B cell (primary cell): ENCODE measurements around the gene CTDNEP1. TPM values are rescaled to one million over a fixed set of nuclear protein-coding genes. Genes with fewer than 3 reads are reported as not detected.

Experiments used
- ATAC-seq: fragments of 200-7000 bp; cut with Tn5 transposase; one replicate; pipeline ENCODE4 v1.10.0; 2021; ENCODE audit warnings: low read depth, mild to moderate bottlenecking, moderate number of reproducible peaks, moderate library complexity
- CTCF ChIA-PET: fragments of 350-600 bp; sonication (Branson Sonifier 250); formaldehyde crosslinking; loops from one replicate; lab custom pipeline; 2021; ENCODE audit warnings: antibody characterized with exemption, inconsistent platforms; lab: Charles Lee
- POLR2A ChIA-PET: fragments of 350-600 bp; sonication (Branson Sonifier 250); formaldehyde crosslinking; loops from one replicate; lab custom pipeline; 2021; ENCODE audit warnings: antibody characterized with exemption; lab: Charles Lee
- DNase-seq: peaks from one replicate; pipeline ENCODE4 v3.0.0; 2013
- H2AFZ ChIP-seq: 2 replicates; pipeline ENCODE4 v1.6.1; 2012; ENCODE audit warnings: mild to moderate bottlenecking, low read depth, low read length; ENCODE audit not compliant: insufficient read depth, poor library complexity, severe bottlenecking
- H3K27ac ChIP-seq, 2 donors: 1 replicate in 1 of 2; 2 replicates in 1 of 2; pipeline ENCODE4 v1.5.1; 2012 to 2013; ENCODE audit warnings: low read length in 2 of 2, mild to moderate bottlenecking in 2 of 2, moderate library complexity in 1 of 2
- H3K27me3 ChIP-seq, 4 experiments: fragments of 200-600 bp in 1 of 4; sonication (generic) in 1 of 4; replicated peaks in 1 of 4; 1 replicate in 2 of 4; 2 replicates in 2 of 4; pipeline versions ENCODE4 v1.6.1 to v1.7.0; 2013 to 2016; ENCODE audit warnings: low read length in 3 of 4, mild to moderate bottlenecking in 2 of 4, mixed read lengths in 1 of 4, moderate library complexity in 1 of 4; ENCODE audit not compliant: insufficient read depth in 4 of 4, control insufficient read depth in 3 of 4; ENCODE audit errors: control extremely low read depth in 1 of 4
- H3K36me3 ChIP-seq, 2 experiments: replicated peaks in 1 of 2; 1 replicate in 1 of 2; 2 replicates in 1 of 2; pipeline versions ENCODE4 v1.6.1 to v1.7.1; 2013; ENCODE audit warnings: low read length in 1 of 2; ENCODE audit not compliant: insufficient read depth in 2 of 2, control insufficient read depth in 1 of 2; ENCODE audit errors: control extremely low read depth in 1 of 2, extremely low read depth in 1 of 2
- H3K4me1 ChIP-seq, 2 donors: fragments of 200-600 bp in 1 of 2; sonication (generic) in 1 of 2; 1 replicate in 1 of 2; 2 replicates in 1 of 2; pipeline versions ENCODE4 v1.5.1 to v1.6.1; 2013 to 2017; ENCODE audit warnings: low read length in 2 of 2; ENCODE audit not compliant: control insufficient read depth in 2 of 2, insufficient read depth in 2 of 2
- H3K4me2 ChIP-seq: replicated peaks from 2 replicates; pipeline ENCODE3; 2012; ENCODE audit warnings: mild to moderate bottlenecking, low read depth, low read length; ENCODE audit not compliant: poor library complexity, severe bottlenecking
- H3K4me3 ChIP-seq, 5 experiments: fragments of 200-600 bp in 1 of 5; sonication (generic) in 1 of 5; 1 replicate in 3 of 5; 2 replicates in 2 of 5; pipeline versions ENCODE4 v1.5.1 to v1.7.0; 2011 to 2016; ENCODE audit warnings: low read length in 4 of 5, mild to moderate bottlenecking in 4 of 5, low read depth in 2 of 5, control low read depth in 1 of 5, moderate library complexity in 1 of 5; ENCODE audit not compliant: insufficient read depth in 1 of 5; ENCODE audit errors: control extremely low read depth in 1 of 5, extremely low read depth in 1 of 5
- H3K79me2 ChIP-seq: fragments of 200-600 bp; sonication (generic); one replicate; pipeline ENCODE4 v1.6.0; 2016; ENCODE audit warnings: low read length; ENCODE audit not compliant: control insufficient read depth, insufficient read depth
- H3K9ac ChIP-seq: fragments of 200-600 bp; sonication (generic); 2 replicates; pipeline ENCODE4 v1.6.1; 2017; ENCODE audit warnings: mild to moderate bottlenecking, low read length, moderate library complexity
- H3K9me3 ChIP-seq, 3 donors: one replicate each; pipeline versions ENCODE4 v1.6.1 to v1.7.1; 2013; ENCODE audit warnings: low read length in 2 of 3; ENCODE audit not compliant: control insufficient read depth in 2 of 3, insufficient read depth in 1 of 3; ENCODE audit errors: control extremely low read depth in 1 of 3
- H4K20me1 ChIP-seq: 2 replicates; pipeline ENCODE4 v1.6.0; 2012; ENCODE audit warnings: mild to moderate bottlenecking, low read length; ENCODE audit not compliant: insufficient read depth, control insufficient read depth, poor library complexity, severe bottlenecking
- H3K27ac Mint-ChIP-seq: one replicate; pipeline ENCODE4 v1.8.0; 2021; ENCODE audit warnings: mixed read lengths
- H3K27me3 Mint-ChIP-seq: one replicate; pipeline ENCODE4 v1.8.0; 2021; ENCODE audit warnings: mixed read lengths
- H3K4me1 Mint-ChIP-seq: one replicate; pipeline ENCODE4 v1.8.0; 2021; ENCODE audit warnings: mixed read lengths
- H3K4me3 Mint-ChIP-seq: one replicate; pipeline ENCODE4 v1.8.0; 2021; ENCODE audit warnings: mixed read lengths
- H3K9me3 Mint-ChIP-seq: one replicate; pipeline ENCODE4 v1.8.0; 2022; ENCODE audit warnings: mixed read lengths; ENCODE audit not compliant: insufficient read depth
- CTCF ChIP-seq: fragments of 200-600 bp; IDR thresholded peaks from one replicate; pipeline ENCODE4 v1.8.0; 2022; ENCODE audit warnings: antibody characterized with exemption, mild to moderate bottlenecking
- EZH2 ChIP-seq: IDR thresholded peaks from 2 replicates; pipeline ENCODE4 v1.6.1; 2012; ENCODE audit warnings: borderline replicate concordance, low read depth, mild to moderate bottlenecking, moderate library complexity, low read length; ENCODE audit not compliant: insufficient read depth, poor library complexity, severe bottlenecking
- WGBS: methylation state at CpG from one replicate; pipeline ENCODE4 v1.1.5; 2013; ENCODE audit warnings: missing lambda C conversion rate; ENCODE audit not compliant: insufficient coverage; 5-methylcytosine and 5-hydroxymethylcytosine counted together
- intact Hi-C: fragments of 100-400 bp; cut with micrococcal nuclease; formaldehyde crosslinking; loops from one replicate; pipeline ENCODE4 v1.10.0; 2022
- polyA plus RNA-seq: library from polyadenylated mRNA; depleted of rRNA; stranded (reverse); fragments of >200 nt; gene quantifications from 2 replicates; pipeline ENCODE4 v1.2.3, GENCODE V29; 2012
- total RNA-seq, 2 donors: library from RNA; stranded (reverse); fragments of 120-200 nt in 1 of 2; gene quantifications; 1 replicate in 1 of 2; 2 replicates in 1 of 2; pipeline versions ENCODE4 v1.2.3 to v1.2.4, GENCODE V29; 2013 to 2022

Gene CTDNEP1
- total and polyA plus RNA-seq, 2 donors (not counting 1 experiment from before 2014, with no cell fraction given) = 125 to 162 TPM

- Mint-ChIP-seq H3K4me1 (peaks cover 48% of the 10 kb centered on the region), H3K4me3 (peak within 1 kb of the TSS; percentile 97), H3K9me3 (no peaks in the 10 kb centered on the region), H3K27me3 (no peaks in the 10 kb centered on the region), H3K27ac (peak within 1 kb of the TSS; percentile 93)
- H3K9ac ChIP-seq = peak within 1 kb of the TSS; percentile 83
- H3K4me3 ChIP-seq = peak within 1 kb of the TSS; percentile 31 to 86 (median 80)
- DNase-seq (peak; percentile 78), ATAC-seq (peak; percentile 76)
- WGBS = 2% methylated on average over 62 of the region's 63 CpGs
- ChIA-PET CTCF (interaction anchor here (0.7 to 3.8 kb wide), 19 partner anchors 10 to 217 kb away, joined by 3 to 47 read pairs (median 5); partner anchors contain the start of genes ACAP1, DVL2, GABARAP and PHF23), POLR2A (interaction anchor here (0.5 to 9.1 kb wide), 10 partner anchors 13 to 187 kb away, joined by 3 to 157 read pairs (median 5); partner anchors contain the start of genes CTDNEP1, DVL2, ELP5 and GABARAP)
- H3K79me2 ChIP-seq = peaks cover 7% of the 10 kb centered on the region
- H4K20me1 ChIP-seq = no peaks in the 10 kb centered on the region
- no peaks in the 10 kb centered on the region for H3K27me3 ChIP-seq
- no peak for TF ChIP-seq EZH2
- TF ChIP-seq CTCF = no peak
- H3K9me3 ChIP-seq = no peaks in the 10 kb centered on the region
- H2AFZ ChIP-seq = peak within 1 kb of the TSS; percentile 86
- peak within 1 kb of the TSS; percentile 42 to 78 for H3K27ac ChIP-seq
- H3K4me2 ChIP-seq = peak within 1 kb of the TSS; percentile 94
- H3K36me3 ChIP-seq = peaks cover 0 to 29% of the 10 kb centered on the region in 2 experiments
- peaks cover 20 to 47% of the 10 kb centered on the region in 2 donors for H3K4me1 ChIP-seq
- intact Hi-C loops = loop anchor here (1.0 to 2.0 kb wide), 4 partner anchors 14 to 77 kb away; partner anchors contain the start of genes DVL2 and PHF23
Measured at GRCh38 chr17:7219812-7220592, 31.5 kb downstream of the CTDNEP1 start, which contains the start of the genes ACADVL and DLG4. Gene ACADVL, plus strand, starts transcription at chr17:7219938. Its CDS starts 47 bp downstream, at chr17:7219985. Gene DLG4, minus strand, starts transcription at chr17:7219836.
